K562 (cell line): ENCODE measurements around the gene KCNK4. TPM values are rescaled to one million over a fixed set of nuclear protein-coding genes. Genes with fewer than 3 reads are reported as not detected.

Experiments used
- BCOR ChIP-seq: fragments of 450-650 bp; IDR thresholded peaks from 2 replicates; pipeline ENCODE4 v1.6.1; 2016
- CEBPB ChIP-seq: fragments of 450-650 bp; IDR thresholded peaks from 2 replicates; pipeline ENCODE4 v1.6.1; 2016; ENCODE audit warnings: missing genetic modification characterization, missing compliant biosample characterization
- CHD4 ChIP-seq: fragments of 200-600 bp; sonication (generic); IDR thresholded peaks from 3 replicates; pipeline ENCODE4 v1.6.1; 2012; ENCODE audit warnings: low read depth, mild to moderate bottlenecking, mixed read lengths, low read length, inconsistent platforms; ENCODE audit not compliant: insufficient read depth, insufficient replicate concordance, poor library complexity, severe bottlenecking
- CTCFL ChIP-seq: IDR thresholded peaks from 2 replicates; pipeline ENCODE4 v1.6.1; 2011; ENCODE audit warnings: borderline replicate concordance, low read depth, mild to moderate bottlenecking, moderate library complexity, low read length; ENCODE audit not compliant: insufficient read depth, poor library complexity, severe bottlenecking
- GABPB2 ChIP-seq: fragments of 250-450 bp; sonication (Bioruptor Pico); conservative IDR thresholded peaks from 2 replicates; pipeline ENCODE4 v1.5.1; 2021; ENCODE audit warnings: mild to moderate bottlenecking
- GATAD2B ChIP-seq: fragments of 450-650 bp; IDR thresholded peaks from 2 replicates; pipeline ENCODE4 v1.6.1; 2017; ENCODE audit warnings: mild to moderate bottlenecking, borderline replicate concordance
- HCFC1 ChIP-seq: IDR thresholded peaks from 2 replicates; pipeline ENCODE4 v1.6.1; 2012; ENCODE audit warnings: low read depth, low read length, improper control_type of control experiment
- MCM7 ChIP-seq, 2 experiments: fragments of 450-650 bp; IDR thresholded peaks; 2 replicates each; pipeline ENCODE4 v1.6.1; 2016 to 2018
- SIRT6 ChIP-seq: IDR thresholded peaks from one replicate; pipeline ENCODE4 v1.6.1; 2012; ENCODE audit warnings: low read depth, mild to moderate bottlenecking, control low read depth, inconsistent platforms, low read length, moderate library complexity
- STAG1 ChIP-seq: sonication (generic); formaldehyde crosslinking; IDR thresholded peaks from 2 replicates; pipeline ENCODE4 v1.5.0; 2020; ENCODE audit warnings: missing genetic modification reagents, borderline replicate concordance
- SUPT5H ChIP-seq: fragments of 450-650 bp; IDR thresholded peaks from 2 replicates; pipeline ENCODE4 v1.6.1; 2016
- ZNF318 ChIP-seq, 2 experiments: fragments of 450-650 bp; IDR thresholded peaks; 2 replicates each; pipeline ENCODE4 v1.6.1; 2016; ENCODE audit warnings: mild to moderate bottlenecking in 2 of 2, borderline replicate concordance in 1 of 2, low read depth in 1 of 2, moderate library complexity in 1 of 2
- ZNF764 ChIP-seq: fragments of 250-450 bp; sonication (Bioruptor Pico); IDR thresholded peaks from 2 replicates; pipeline ENCODE4 v1.4.0; 2020; ENCODE audit warnings: low read depth, mild to moderate bottlenecking, moderate library complexity
- polyA plus RNA-seq, 8 experiments: library from polyadenylated mRNA; depleted of rRNA in 4 of 8; stranded (reverse) in 5 of 8; unstranded in 3 of 8; fragments of >200 nt; fragmentation: Nextera tagmentation in 2 of 8; fragmentation: Illumina TruSeq in 1 of 8; extraction: Ambion mirVana in 2 of 8; extraction: Trizol in 1 of 8; gene quantifications; 2 replicates each; pipeline versions ENCODE4 v1.2.1 to v1.2.3, GENCODE V29; 2011 to 2014; ENCODE audit warnings: inconsistent platforms in 1 of 8, missing spikeins in 1 of 8
- total RNA-seq, 7 experiments: library from RNA; depleted of rRNA in 6 of 7; stranded (reverse); fragments of >200 nt in 6 of 7; fragmentation: Illumina TruSeq in 2 of 7; extraction: Trizol in 2 of 7; gene quantifications; 2 replicates each; pipeline versions ENCODE4 v1.2.1 to v1.2.3, GENCODE V29; 2011 to 2021; ENCODE audit warnings: low replicate concordance in 1 of 7
- TF ChIP-seq, protein P1 (sequence below): fragments of 250-450 bp; sonication (Bioruptor Pico); IDR thresholded peaks from 2 replicates; pipeline ENCODE4 v1.4.0; 2020; ENCODE audit warnings: mild to moderate bottlenecking, moderate library complexity

KCNK4 gene
- total and polyA plus RNA-seq, 9 of the 15 experiments (the other 6 are each of a cell fraction or from before 2014, with no cell fraction given) = not detected

DNA sequence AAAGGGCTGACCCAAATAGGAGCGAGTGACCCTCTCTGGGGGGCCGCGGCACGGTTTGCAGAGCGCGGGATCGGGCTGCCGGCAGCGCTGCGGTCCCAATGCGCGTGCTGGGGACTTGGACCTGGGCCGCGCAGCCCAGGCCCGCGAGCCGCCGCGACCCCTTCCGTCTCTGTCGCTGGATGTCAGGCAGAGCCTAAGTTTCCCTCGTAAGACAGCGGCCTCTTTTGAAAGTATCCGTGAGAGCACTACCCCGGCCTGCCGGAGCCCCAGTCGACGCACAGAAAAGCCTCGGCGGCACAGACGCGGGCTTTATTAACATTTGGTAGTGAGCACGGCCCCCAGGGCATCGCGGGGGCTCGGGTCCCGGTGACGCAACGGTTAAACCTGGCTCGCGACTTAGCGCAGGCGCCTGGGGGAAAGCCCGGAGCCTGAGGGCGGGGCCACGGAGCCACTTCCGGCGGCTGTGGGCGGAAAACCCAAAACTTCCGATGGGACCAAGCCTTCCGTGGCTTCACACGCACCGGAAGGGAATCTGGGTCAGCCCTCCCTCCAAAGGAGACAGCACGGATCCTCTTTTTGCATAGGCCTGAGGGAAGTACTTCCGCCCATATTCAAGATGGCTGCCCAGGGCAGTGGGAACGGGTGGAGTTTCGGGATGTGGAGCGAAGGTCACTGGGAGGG is 21.4 kb upstream of the KCNK4 start (continued):
- TF ChIP-seq, protein P1, sequence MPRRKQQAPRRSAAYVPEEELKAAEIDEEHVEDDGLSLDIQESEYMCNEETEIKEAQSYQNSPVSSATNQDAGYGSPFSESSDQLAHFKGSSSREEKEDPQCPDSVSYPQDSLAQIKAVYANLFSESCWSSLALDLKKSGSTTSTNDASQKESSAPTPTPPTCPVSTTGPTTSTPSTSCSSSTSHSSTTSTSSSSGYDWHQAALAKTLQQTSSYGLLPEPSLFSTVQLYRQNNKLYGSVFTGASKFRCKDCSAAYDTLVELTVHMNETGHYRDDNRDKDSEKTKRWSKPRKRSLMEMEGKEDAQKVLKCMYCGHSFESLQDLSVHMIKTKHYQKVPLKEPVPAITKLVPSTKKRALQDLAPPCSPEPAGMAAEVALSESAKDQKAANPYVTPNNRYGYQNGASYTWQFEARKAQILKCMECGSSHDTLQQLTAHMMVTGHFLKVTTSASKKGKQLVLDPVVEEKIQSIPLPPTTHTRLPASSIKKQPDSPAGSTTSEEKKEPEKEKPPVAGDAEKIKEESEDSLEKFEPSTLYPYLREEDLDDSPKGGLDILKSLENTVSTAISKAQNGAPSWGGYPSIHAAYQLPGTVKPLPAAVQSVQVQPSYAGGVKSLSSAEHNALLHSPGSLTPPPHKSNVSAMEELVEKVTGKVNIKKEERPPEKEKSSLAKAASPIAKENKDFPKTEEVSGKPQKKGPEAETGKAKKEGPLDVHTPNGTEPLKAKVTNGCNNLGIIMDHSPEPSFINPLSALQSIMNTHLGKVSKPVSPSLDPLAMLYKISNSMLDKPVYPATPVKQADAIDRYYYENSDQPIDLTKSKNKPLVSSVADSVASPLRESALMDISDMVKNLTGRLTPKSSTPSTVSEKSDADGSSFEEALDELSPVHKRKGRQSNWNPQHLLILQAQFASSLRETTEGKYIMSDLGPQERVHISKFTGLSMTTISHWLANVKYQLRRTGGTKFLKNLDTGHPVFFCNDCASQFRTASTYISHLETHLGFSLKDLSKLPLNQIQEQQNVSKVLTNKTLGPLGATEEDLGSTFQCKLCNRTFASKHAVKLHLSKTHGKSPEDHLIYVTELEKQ = no peak
- no peak for TF ChIP-seq BCOR
- peak; percentile 96 for TF ChIP-seq CEBPB
- TF ChIP-seq STAG1 (CRISPR knock-in tag) = no peak
- TF ChIP-seq GATAD2B = no peak; the same call in 1 of the 2 replicates
- TF ChIP-seq SUPT5H = peak; percentile 26
- TF ChIP-seq ZNF764 = no peak
- TF ChIP-seq ZNF318 (IDR thresholded peaks at IDR 0.05; ENCODE audit: borderline replicate concordance in 1 of 2, low read depth in 1 of 2) = no peak
- peak; percentile 7 for TF ChIP-seq CHD4
- no peak for TF ChIP-seq SIRT6
- TF ChIP-seq MCM7 (IDR thresholded peaks at IDR 0.05) = no peak
- no peak for TF ChIP-seq CTCFL
- peak; percentile 94 for TF ChIP-seq HCFC1
- TF ChIP-seq GABPB2 = 0 out of 2 replicates have a peak, but pooled peaks have one; percentile 15
